Measurements from ENCODE around the gene JOSD2. TPM values are rescaled to one million over a fixed set of nuclear protein-coding genes. Genes with fewer than 3 reads are reported as not detected.

The JOSD2 gene
- total and polyA plus RNA-seq, 2 of the 4 experiments (the other 2 are of a cell fraction), result 12.2 to 54.1 TPM

- in situ Hi-C loops (cut with MboI; ENCODE audit: low sequenced_read_pairs), result no loop called here
- Histone ChIP-seq H2BK120ac (ENCODE audit: low read depth, low read length) (no peak overlapping the region), H3K36me3 (ENCODE audit: control insufficient read depth, insufficient read depth, low read length) (peaks cover 2% of the 10 kb centered on the region; the same call in 1 of the 2 replicates), H3K9me1 (ENCODE audit: insufficient read depth, low read length) (no peaks in the 10 kb centered on the region), H2AK5ac (ENCODE audit: low read depth, low read length) (no peak overlapping the region), H3K79me1 (ENCODE audit: low read depth in 1 of 2, low read length in 2 of 2) (no peaks in the 10 kb centered on the region), H4K20me1 (ENCODE audit: insufficient read depth, low read length) (no peaks in the 10 kb centered on the region), H3K18ac (ENCODE audit: low read depth, low read length) (no peak overlapping the region), H4K8ac (ENCODE audit: low read depth in 2 of 2, low read length in 2 of 2) (no peak overlapping the region), H3K27me3 (ENCODE audit: control insufficient read depth, insufficient read depth, low read length) (peaks cover 45% of the 10 kb centered on the region), H3K14ac (replicated peaks; ENCODE audit: low read depth, low read length) (no peak overlapping the region), H3K27ac (ENCODE audit: insufficient read depth, low read length) (no peak overlapping the region), H2BK5ac (ENCODE audit: low read depth, low read length, poor library complexity, severe bottlenecking) (no peak overlapping the region), H3K56ac (ENCODE audit: extremely low read depth, insufficient read depth, low read length) (no peak overlapping the region), H3K4ac (ENCODE audit: low read depth, low read length) (no peak overlapping the region), H2BK15ac (ENCODE audit: low read depth, low read length) (no peak overlapping the region), H3K9ac (ENCODE audit: low read depth, low read length) (no peak overlapping the region), H3K23ac (ENCODE audit: low read depth, low read length) (no peak overlapping the region), H2BK20ac (ENCODE audit: low read depth, low read length) (no peak overlapping the region), H4K5ac (ENCODE audit: low read depth, low read length) (no peak overlapping the region), H3K4me3 (ENCODE audit: insufficient read depth, low read depth, low read length) (no peak overlapping the region), H3K4me2 (ENCODE audit: low read depth, low read length) (no peak overlapping the region), H2AFZ (replicated peaks; ENCODE audit: low read length, poor library complexity) (no peak overlapping the region), H4K91ac (ENCODE audit: insufficient read depth, low read depth, low read length) (no peak overlapping the region), H2AK9ac (replicated peaks; ENCODE audit: low read depth, low read length, poor library complexity) (no peak overlapping the region), H3K4me1 (ENCODE audit: control insufficient read depth, insufficient read depth, low read length) (no peaks in the 10 kb centered on the region), H3K9me3 (ENCODE audit: control insufficient read depth, insufficient read depth, low read length) (peaks cover 6% of the 10 kb centered on the region; the same call in 1 of the 2 replicates)
- POLR2A ChIA-PET (ENCODE audit: unreplicated experiment), result no interaction called here
- no CpG with 5 or more reads among the region's 18 CpGs for WGBS, 2 experiments (ENCODE audit: extremely low coverage in 2 of 2, insufficient read length in 1 of 2)
- dilution Hi-C loops (cut with HindIII; ENCODE audit: low sequenced_read_pairs, unreplicated experiment), result no loop called here
- no TSS peak for BruUV-seq (replicated peaks)
- no peak for TF ChIP-seq ELK1 (IDR thresholded peaks at IDR 0.05; ENCODE audit: borderline replicate concordance, low read depth, low read length)
- TF ChIP-seq POLR2A (IDR thresholded peaks at IDR 0.05; ENCODE audit: low read depth, low read length), result no peak
- no peak for TF ChIP-seq CTCF (conservative IDR thresholded peaks at IDR 0.05; ENCODE audit: low read depth, low read length)
- no peak for TF ChIP-seq RAD21 (IDR thresholded peaks at IDR 0.05; ENCODE audit: low read length)
- TF ChIP-seq CHD1 (IDR thresholded peaks at IDR 0.05; ENCODE audit: low read depth, low read length), result no peak
- TF ChIP-seq RCOR1 (IDR thresholded peaks at IDR 0.05; ENCODE audit: insufficient replicate concordance, low read length), result no peak
- no peak for TF ChIP-seq MXI1 (IDR thresholded peaks at IDR 0.05; ENCODE audit: borderline replicate concordance, low read depth, low read length)
- TF ChIP-seq RFX5 (IDR thresholded peaks at IDR 0.05; ENCODE audit: low read depth, low read length), result no peak
- TF ChIP-seq FOS (IDR thresholded peaks at IDR 0.05; ENCODE audit: low read depth, low read length), result no peak
- no peak for TF ChIP-seq SMC3 (IDR thresholded peaks at IDR 0.05; ENCODE audit: low read depth, low read length)
- TF ChIP-seq USF2 (IDR thresholded peaks at IDR 0.05; ENCODE audit: low read depth, low read length), result no peak
- no peak for TF ChIP-seq MAZ (IDR thresholded peaks at IDR 0.05; ENCODE audit: borderline replicate concordance, low read depth, low read length)
- DNase-seq (no peak), ATAC-seq (ENCODE audit: low read depth) (no peak)
- CTCF ChIA-PET, result no interaction called here
- intact Hi-C loops (cut with micrococcal nuclease), result no loop called here
Measured at GRCh38 chr19:50490411-50490811, 20.6 kb downstream of the JOSD2 start.

All from IMR-90 (cell line).